Measurements from ENCODE around the gene SPOUT1.
"Not testable (repeated sequence)": the region's sequence is repeated elsewhere in the genome, so short reads cannot be mapped to it uniquely, and the experiment has no call there.

Gene SPOUT1

DNA sequence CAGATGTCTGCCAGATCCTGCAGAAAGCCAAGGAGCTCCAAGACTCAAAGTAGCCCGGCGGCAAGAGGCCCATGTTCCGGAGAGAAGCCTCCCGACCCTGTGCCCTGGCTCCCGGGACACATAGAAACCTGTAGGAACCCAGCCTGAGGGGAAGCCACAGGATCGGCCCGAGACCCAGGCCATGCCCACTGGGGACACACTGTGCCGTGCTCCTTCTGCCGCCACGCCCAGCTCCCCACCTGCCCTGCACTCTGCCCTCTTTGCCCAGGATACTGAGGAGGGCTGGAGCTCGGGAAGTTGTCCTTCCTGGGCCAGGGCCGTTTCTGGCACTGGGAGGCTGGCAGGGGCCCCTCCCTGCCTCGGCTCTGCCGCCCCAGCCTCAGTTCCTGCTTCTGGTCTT is 21.8 kb downstream of the SPOUT1 start:
- H3K4me3 ChIP-seq (ENCODE audit: extremely low read depth, insufficient read depth, low read length, poor library complexity, severe bottlenecking), result no peak overlapping the region
- 82 to 94% methylated on average over 13 to 14 of the region's 14 CpGs for WGBS, 2 experiments (ENCODE audit: insufficient coverage in 2 of 2)

DNA sequence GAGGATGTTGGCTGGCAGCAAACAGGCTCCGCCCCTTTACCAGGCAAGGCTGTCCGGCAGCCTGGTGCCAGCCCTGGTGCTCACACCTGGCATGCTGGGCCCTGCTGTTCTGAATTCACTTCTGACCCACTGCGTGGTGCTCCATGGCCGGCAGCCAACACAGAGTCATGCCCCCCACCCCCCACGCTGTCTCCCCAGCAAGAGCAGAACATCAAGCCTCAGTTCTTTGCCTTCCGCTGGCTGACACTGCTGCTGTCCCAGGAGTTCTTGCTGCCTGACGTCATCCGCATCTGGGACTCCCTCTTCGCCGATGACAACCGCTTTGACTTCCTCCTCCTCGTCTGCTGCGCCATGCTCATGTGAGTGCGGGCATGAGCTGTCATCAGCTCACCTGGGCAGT is 23.9 kb downstream of the SPOUT1 start:
- H3K4me3 ChIP-seq (ENCODE audit: extremely low read depth, insufficient read depth, low read length, poor library complexity, severe bottlenecking), result no peak overlapping the region
- H3K36me3 ChIP-seq (ENCODE audit: control insufficient read depth, insufficient read depth, low read length), result peaks cover 77% of the 10 kb centered on the region
- 94 to 95% methylated on average over 13 to 14 of the region's 14 CpGs for WGBS, 2 experiments (ENCODE audit: insufficient coverage in 2 of 2)
- no peaks in the 10 kb centered on the region for H3K9me3 ChIP-seq (ENCODE audit: control insufficient read depth, low read length)
- H3K4me1 ChIP-seq (ENCODE audit: control insufficient read depth, insufficient read depth, low read length, poor library complexity, severe bottlenecking), result no peaks in the 10 kb centered on the region
- H3K27ac ChIP-seq (ENCODE audit: low read depth, low read length, severe bottlenecking), result no peak overlapping the region

More for the DNA sequence above, 21.8 kb downstream of the SPOUT1 start:
- peaks cover 63% of the 10 kb centered on the region for H3K36me3 ChIP-seq (ENCODE audit: control insufficient read depth, insufficient read depth, low read length)
- no peaks in the 10 kb centered on the region for H3K9me3 ChIP-seq (ENCODE audit: control insufficient read depth, low read length)
- H3K4me1 ChIP-seq (ENCODE audit: control insufficient read depth, insufficient read depth, low read length, poor library complexity, severe bottlenecking), result no peaks in the 10 kb centered on the region
- no peak overlapping the region for H3K27ac ChIP-seq (ENCODE audit: low read depth, low read length, severe bottlenecking)

DNA sequence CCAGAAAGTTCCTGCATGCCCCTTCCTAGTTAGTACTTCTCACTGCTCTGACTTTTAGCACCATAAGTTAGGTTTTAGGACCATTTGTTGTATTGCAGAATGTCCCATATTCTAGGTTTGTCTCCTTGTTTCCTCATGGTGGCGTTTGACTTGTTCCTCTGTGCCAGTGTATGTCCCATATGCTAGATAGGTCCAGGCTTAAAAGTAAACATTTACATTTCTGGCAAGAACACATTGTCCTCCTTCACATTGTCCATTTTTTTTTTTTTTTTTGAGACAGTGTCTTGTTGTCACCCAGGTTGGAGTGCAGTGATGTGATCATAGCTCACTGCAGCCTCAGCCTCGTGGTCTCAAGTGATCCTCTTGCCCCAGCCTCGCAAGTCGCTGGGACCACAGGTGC is 27.1 kb downstream of the SPOUT1 start:
- 90 to 100% methylated on average over 4 of the region's 4 CpGs for WGBS, 2 experiments (ENCODE audit: insufficient coverage in 2 of 2)
- no peaks in the 10 kb centered on the region for H3K4me1 ChIP-seq (ENCODE audit: control insufficient read depth, insufficient read depth, low read length, poor library complexity, severe bottlenecking)
- H3K36me3 ChIP-seq (ENCODE audit: control insufficient read depth, insufficient read depth, low read length), result peaks cover 87% of the 10 kb centered on the region

DNA sequence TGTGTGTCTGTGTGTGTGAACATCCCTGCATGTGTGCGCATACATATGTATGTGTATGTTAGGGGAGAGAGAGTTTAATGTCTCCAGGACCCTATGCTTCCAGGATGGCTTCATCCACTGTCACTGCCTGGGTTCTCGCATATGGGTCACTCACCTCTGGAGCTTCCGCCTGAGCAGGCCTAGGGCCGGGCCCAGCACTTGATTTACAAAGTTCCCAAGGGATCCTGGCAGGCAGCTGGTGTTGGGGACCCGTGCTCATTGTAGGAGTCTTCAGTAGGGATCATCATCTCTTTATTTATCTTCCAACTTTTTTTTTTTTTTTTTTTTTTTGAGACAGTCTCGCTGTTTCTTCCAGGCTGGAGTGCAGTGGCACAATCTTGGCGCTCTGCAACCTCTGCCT is 29.5 kb downstream of the SPOUT1 start:
- no peak overlapping the region for H3K4me3 ChIP-seq (ENCODE audit: extremely low read depth, insufficient read depth, low read length, poor library complexity, severe bottlenecking)
- no peak overlapping the region for H3K27ac ChIP-seq (ENCODE audit: low read depth, low read length, severe bottlenecking)
- no peaks in the 10 kb centered on the region for H3K9me3 ChIP-seq (ENCODE audit: control insufficient read depth, low read length)
- peaks cover 80% of the 10 kb centered on the region for H3K36me3 ChIP-seq (ENCODE audit: control insufficient read depth, insufficient read depth, low read length)
- WGBS, 2 experiments (ENCODE audit: insufficient coverage in 2 of 2), result 92 to 95% methylated on average over 6 of the region's 7 CpGs
- no peaks in the 10 kb centered on the region for H3K4me1 ChIP-seq (ENCODE audit: control insufficient read depth, insufficient read depth, low read length, poor library complexity, severe bottlenecking)

More for the DNA sequence above, 27.1 kb downstream of the SPOUT1 start:
- Histone ChIP-seq H3K9me3 (ENCODE audit: control insufficient read depth, low read length) (no peaks in the 10 kb centered on the region), H3K4me3 (ENCODE audit: extremely low read depth, insufficient read depth, low read length, poor library complexity, severe bottlenecking) (no peak overlapping the region), H3K27ac (ENCODE audit: low read depth, low read length, severe bottlenecking) (no peak overlapping the region)

DNA sequence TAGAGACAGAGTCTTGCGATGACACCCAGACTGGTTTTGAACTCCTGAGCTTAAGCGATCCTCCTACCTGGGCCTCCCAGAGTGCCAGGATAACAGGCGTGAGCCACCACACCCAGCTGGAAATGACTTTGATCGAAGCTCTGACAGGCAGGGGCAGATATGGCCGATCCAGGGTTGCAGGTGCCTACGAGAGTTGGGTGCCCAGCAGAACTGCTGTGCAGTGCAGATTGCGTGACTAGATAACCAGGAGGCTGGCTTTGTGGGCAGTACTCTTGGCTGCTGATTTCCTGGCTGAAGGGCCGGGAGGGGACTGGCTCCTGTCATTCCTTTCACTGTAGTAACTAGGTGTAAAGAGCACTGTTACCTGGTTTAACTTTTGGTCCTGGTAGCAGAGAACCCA is 30.7 kb downstream of the SPOUT1 start:
- H3K9me3 ChIP-seq (ENCODE audit: control insufficient read depth, low read length), result no peaks in the 10 kb centered on the region
- H3K27ac ChIP-seq (ENCODE audit: low read depth, low read length, severe bottlenecking), result no peak overlapping the region
- 85 to 92% methylated on average over 8 of the region's 8 CpGs for WGBS, 2 experiments (ENCODE audit: insufficient coverage in 2 of 2)
- H3K4me3 ChIP-seq (ENCODE audit: extremely low read depth, insufficient read depth, low read length, poor library complexity, severe bottlenecking), result no peak overlapping the region
- H3K4me1 ChIP-seq (ENCODE audit: control insufficient read depth, insufficient read depth, low read length, poor library complexity, severe bottlenecking), result no peaks in the 10 kb centered on the region
- H3K36me3 ChIP-seq (ENCODE audit: control insufficient read depth, insufficient read depth, low read length), result peaks cover 81% of the 10 kb centered on the region

DNA sequence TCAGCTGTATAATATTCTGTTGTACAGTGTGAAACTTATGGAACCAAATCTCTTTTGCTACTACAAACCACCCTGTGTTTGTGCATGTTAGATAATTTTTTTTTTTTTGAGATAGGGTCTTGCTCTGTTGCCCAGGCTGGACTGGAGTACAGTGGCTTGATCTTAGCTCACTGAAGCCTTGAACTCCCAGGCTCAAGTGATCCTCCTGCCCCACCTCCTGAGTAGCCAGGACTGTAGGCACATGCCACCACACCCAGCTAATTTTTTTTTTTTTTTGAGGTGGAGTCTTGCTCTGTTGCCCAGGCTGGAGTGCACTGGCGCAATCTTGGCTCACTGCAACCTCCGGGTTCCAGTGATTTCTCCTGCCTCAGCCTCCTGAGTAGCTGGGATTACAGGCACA is 34.6 kb downstream of the SPOUT1 start:
- H3K9me3 ChIP-seq (ENCODE audit: control insufficient read depth, low read length); H3K4me1 ChIP-seq (ENCODE audit: control insufficient read depth, insufficient read depth, low read length, poor library complexity, severe bottlenecking); H3K4me3 ChIP-seq (ENCODE audit: extremely low read depth, insufficient read depth, low read length, poor library complexity, severe bottlenecking); H3K27ac ChIP-seq (ENCODE audit: low read depth, low read length, severe bottlenecking): not testable (repeated sequence)
- WGBS, 2 experiments (ENCODE audit: insufficient coverage in 2 of 2), result 100% methylated on average over 1 of the region's 2 CpGs; no CpG with 5 or more reads in 1 of the 2 experiments
- peaks cover 88% of the 10 kb centered on the region for H3K36me3 ChIP-seq (ENCODE audit: control insufficient read depth, insufficient read depth, low read length)

DNA sequence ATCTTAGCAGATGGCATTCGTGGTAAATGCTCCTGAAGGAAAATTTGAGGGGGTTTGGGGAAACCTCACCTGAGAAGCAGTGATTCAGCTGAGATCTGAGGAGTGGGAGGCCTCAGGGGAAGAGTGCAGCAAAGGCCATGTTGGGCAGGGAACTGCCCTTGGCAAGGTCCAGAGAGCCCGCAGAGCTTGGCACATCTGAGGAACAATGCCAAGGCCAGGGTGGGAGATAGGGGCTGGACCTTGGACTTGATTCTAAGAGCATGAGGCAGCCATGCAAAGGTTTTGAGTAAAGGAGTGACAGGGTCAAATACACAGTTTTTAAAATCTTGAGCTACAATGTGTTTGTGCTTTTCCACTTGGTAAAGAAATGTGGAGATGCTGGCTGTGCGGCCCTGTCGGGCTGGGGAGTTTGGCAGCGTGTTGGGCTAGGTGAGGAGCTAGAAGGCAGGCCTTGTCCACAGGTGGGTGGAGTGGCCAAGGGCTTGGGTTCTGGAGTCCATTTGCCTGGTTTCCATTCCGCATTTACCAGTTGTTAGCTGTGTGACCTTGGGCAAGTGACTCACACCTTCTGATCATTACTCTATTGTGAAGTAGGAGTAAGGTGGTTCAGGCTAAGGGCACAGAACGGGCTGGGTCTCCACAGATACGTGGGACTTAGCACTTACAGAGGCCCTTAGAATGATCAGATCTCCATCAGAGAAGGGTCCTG is 36.5 kb downstream of the SPOUT1 start:
- H3K36me3 ChIP-seq (ENCODE audit: control insufficient read depth, insufficient read depth, low read length), result peaks cover 82% of the 10 kb centered on the region
- WGBS, 2 experiments (ENCODE audit: insufficient coverage in 2 of 2), result 95 to 96% methylated on average over 5 to 7 of the region's 8 CpGs
- no peaks in the 10 kb centered on the region for H3K9me3 ChIP-seq (ENCODE audit: control insufficient read depth, low read length)
- no peak overlapping the region for H3K4me3 ChIP-seq (ENCODE audit: extremely low read depth, insufficient read depth, low read length, poor library complexity, severe bottlenecking)
- H3K27ac ChIP-seq (ENCODE audit: low read depth, low read length, severe bottlenecking), result no peak overlapping the region
- no peaks in the 10 kb centered on the region for H3K4me1 ChIP-seq (ENCODE audit: control insufficient read depth, insufficient read depth, low read length, poor library complexity, severe bottlenecking)

DNA sequence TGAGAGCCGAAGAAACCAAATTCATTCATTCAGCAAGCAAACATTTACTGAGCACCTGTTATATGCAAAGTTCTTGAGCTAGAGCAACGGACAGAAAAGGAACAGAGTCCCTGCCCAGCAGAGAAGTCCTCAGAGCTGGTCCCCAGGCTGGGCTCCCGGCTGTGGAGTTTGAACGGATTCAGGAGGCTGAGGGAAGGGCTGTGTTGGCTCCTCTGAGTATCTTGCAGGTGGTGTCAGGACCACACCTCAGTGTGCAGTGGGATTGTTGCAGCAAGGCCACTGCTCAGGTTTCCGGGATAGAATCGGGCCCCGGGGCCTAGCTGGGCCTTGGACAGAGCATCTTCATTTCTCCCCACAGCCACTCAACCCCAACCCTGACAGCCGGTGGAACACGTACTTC is 37.5 kb downstream of the SPOUT1 start:
- H3K4me1 ChIP-seq (ENCODE audit: control insufficient read depth, insufficient read depth, low read length, poor library complexity, severe bottlenecking), result no peaks in the 10 kb centered on the region
- H3K27ac ChIP-seq (ENCODE audit: low read depth, low read length, severe bottlenecking), result no peak overlapping the region
- no peak overlapping the region for H3K4me3 ChIP-seq (ENCODE audit: extremely low read depth, insufficient read depth, low read length, poor library complexity, severe bottlenecking)
- WGBS, 2 experiments (ENCODE audit: insufficient coverage in 2 of 2), result 98 to 100% methylated on average over 8 to 9 of the region's 9 CpGs
- peaks cover 72% of the 10 kb centered on the region for H3K36me3 ChIP-seq (ENCODE audit: control insufficient read depth, insufficient read depth, low read length)
- no peaks in the 10 kb centered on the region for H3K9me3 ChIP-seq (ENCODE audit: control insufficient read depth, low read length)

DNA sequence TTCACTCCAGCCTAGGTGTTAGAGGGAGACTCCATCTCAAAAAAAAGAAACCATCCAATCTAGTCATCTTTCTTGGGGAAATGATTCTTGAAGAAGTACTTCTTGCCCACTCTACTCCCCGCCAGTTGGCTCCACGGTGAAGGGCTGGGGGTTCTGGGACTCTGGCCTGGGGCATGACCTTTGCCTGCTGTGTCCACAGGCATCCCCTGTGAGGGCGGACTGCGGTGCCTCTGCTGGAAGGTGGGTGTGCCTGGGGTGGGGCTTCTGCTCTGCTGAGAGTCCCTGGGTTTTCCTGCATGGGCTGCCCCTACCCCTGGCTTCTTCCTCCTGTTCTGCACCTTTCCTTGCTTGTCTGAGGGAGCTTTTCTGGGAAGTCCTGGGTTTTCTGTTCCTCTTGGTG is 39.1 kb downstream of the SPOUT1 start:
- peaks cover 59% of the 10 kb centered on the region for H3K36me3 ChIP-seq (ENCODE audit: control insufficient read depth, insufficient read depth, low read length)
- H3K4me1 ChIP-seq (ENCODE audit: control insufficient read depth, insufficient read depth, low read length, poor library complexity, severe bottlenecking), result no peaks in the 10 kb centered on the region
- peaks cover 8% of the 10 kb centered on the region for H3K9me3 ChIP-seq (ENCODE audit: control insufficient read depth, low read length)
- no peak overlapping the region for H3K27ac ChIP-seq (ENCODE audit: low read depth, low read length, severe bottlenecking)
- WGBS, 2 experiments (ENCODE audit: insufficient coverage in 2 of 2), result 75 to 100% methylated on average over 2 to 4 of the region's 4 CpGs
- H3K4me3 ChIP-seq (ENCODE audit: extremely low read depth, insufficient read depth, low read length, poor library complexity, severe bottlenecking), result no peak overlapping the region

DNA sequence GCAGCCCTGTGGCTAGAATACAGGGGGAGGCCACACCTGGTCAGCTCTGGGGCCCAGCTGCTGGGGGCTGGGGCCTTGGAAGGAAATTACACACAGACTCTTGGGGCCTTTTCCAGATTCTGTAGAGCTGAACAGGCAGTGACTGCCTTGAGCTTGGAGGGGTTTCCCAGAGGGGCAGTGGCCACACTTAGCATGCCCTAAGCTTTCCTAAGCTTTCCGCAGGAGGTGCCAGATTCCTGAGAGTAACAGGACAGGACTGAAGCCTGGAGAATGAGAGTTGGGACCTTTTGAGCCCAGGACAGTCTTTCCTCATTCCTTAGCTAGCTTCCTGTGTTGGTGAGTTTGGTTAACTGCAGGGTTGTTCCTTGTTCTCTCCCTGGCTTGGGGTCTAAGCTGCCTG is 41.1 kb downstream of the SPOUT1 start:
- peak overlapping the region; percentile 36 for H3K27ac ChIP-seq (ENCODE audit: low read depth, low read length, severe bottlenecking)
- 89% methylated on average over 1 of the region's 1 CpG; no CpG with 5 or more reads in 1 of the 2 experiments for WGBS, 2 experiments (ENCODE audit: insufficient coverage in 2 of 2)

DNA sequence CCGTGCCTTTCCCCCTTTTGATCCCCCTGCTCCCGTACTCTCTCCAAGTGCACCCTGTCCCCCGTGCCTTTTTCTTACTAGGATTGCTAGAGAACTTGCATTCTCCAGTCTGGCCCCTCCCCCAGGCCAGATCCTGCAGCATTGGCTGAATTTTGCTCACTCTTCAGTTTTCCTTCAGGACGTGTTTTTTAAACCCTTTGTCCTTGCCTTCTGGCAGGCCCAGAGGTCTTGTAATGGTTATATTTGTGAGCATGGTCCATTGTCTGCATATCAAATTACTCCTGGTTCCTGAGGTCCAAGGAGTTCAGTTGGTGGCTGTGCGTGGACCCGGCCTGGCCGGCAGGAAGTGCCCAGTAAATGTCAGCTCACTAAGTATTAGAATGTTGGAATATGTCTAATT is 41.9 kb downstream of the SPOUT1 start:
- Histone ChIP-seq H3K27ac (ENCODE audit: low read depth, low read length, severe bottlenecking) (peak overlapping the region; percentile 72), H3K9me3 (ENCODE audit: control insufficient read depth, low read length) (peaks cover 8% of the 10 kb centered on the region), H3K4me3 (ENCODE audit: extremely low read depth, insufficient read depth, low read length, poor library complexity, severe bottlenecking) (peak overlapping the region; percentile 69), H3K36me3 (ENCODE audit: control insufficient read depth, insufficient read depth, low read length) (peaks cover 36% of the 10 kb centered on the region), H3K4me1 (ENCODE audit: control insufficient read depth, insufficient read depth, low read length, poor library complexity, severe bottlenecking) (peaks cover 7% of the 10 kb centered on the region)
- 15% methylated on average over 4 of the region's 7 CpGs; no CpG with 5 or more reads in 1 of the 2 experiments for WGBS, 2 experiments (ENCODE audit: insufficient coverage in 2 of 2)

More for the DNA sequence above, 41.1 kb downstream of the SPOUT1 start:
- Histone ChIP-seq H3K4me3 (ENCODE audit: extremely low read depth, insufficient read depth, low read length, poor library complexity, severe bottlenecking) (peak overlapping the region; percentile 69), H3K36me3 (ENCODE audit: control insufficient read depth, insufficient read depth, low read length) (peaks cover 43% of the 10 kb centered on the region), H3K4me1 (ENCODE audit: control insufficient read depth, insufficient read depth, low read length, poor library complexity, severe bottlenecking) (peaks cover 4% of the 10 kb centered on the region), H3K9me3 (ENCODE audit: control insufficient read depth, low read length) (peaks cover 8% of the 10 kb centered on the region)

Data from mesodermal cell (in vitro differentiated cells).